ENCODE data around the gene NSRP1.
"Not testable (repeated sequence)": the region's sequence is repeated elsewhere in the genome, so short reads cannot be mapped to it uniquely, and the experiment has no call there.

NSRP1 gene
- 26.7 to 50.3 (median 45.6) reads per million in 4 donors for total RNA-seq

- peak; percentile 68 to 95 (median 83) for DNase-seq
Observed at GRCh38 chr17:30116661-30117551, at the start of gene NSRP1. NSRP1 (plus strand) TSS chr17:30116816; CDS start chr17:30116844, 28 bp downstream.

GRCh38 chr17:30068465-30068864 is 48.2 kb upstream of the NSRP1 start:
- DNase-seq = no peak

- DNase-seq = no peak
Observed at GRCh38 chr17:30074254-30074653, 42.4 kb upstream of the NSRP1 start.

GRCh38 chr17:30074730-30075129 is 41.9 kb upstream of the NSRP1 start:
- DNase-seq = no peak

- no peak for DNase-seq
Observed at GRCh38 chr17:30082773-30083172, 33.8 kb upstream of the NSRP1 start.

- DNase-seq = no peak
Observed at GRCh38 chr17:30084788-30085187, 31.8 kb upstream of the NSRP1 start.

- DNase-seq = no peak
Observed at GRCh38 chr17:30086896-30087295, 29.7 kb upstream of the NSRP1 start.

GRCh38 chr17:30087431-30087830 is 29.2 kb upstream of the NSRP1 start:
- DNase-seq = not testable (repeated sequence)

GRCh38 chr17:30091121-30091670 is 25.4 kb upstream of the NSRP1 start:
- no peak for DNase-seq

GRCh38 chr17:30091771-30092170 is 24.8 kb upstream of the NSRP1 start:
- no peak for DNase-seq

- DNase-seq = no peak
Observed at GRCh38 chr17:30092886-30093285, 23.7 kb upstream of the NSRP1 start.

GRCh38 chr17:30093463-30094147 is 23.0 kb upstream of the NSRP1 start:
- DNase-seq = peak in 3 of 5 donors; percentile 31 to 41 (median 41)

- no peak for DNase-seq
Observed at GRCh38 chr17:30095507-30096244, 20.9 kb upstream of the NSRP1 start.

GRCh38 chr17:30101686-30102390 is 14.8 kb upstream of the NSRP1 start:
- no peak for DNase-seq

- DNase-seq = no peak
Observed at GRCh38 chr17:30103921-30104320, 12.7 kb upstream of the NSRP1 start.

GRCh38 chr17:30104575-30105339 is 11.9 kb upstream of the NSRP1 start:
- peak; percentile 24 to 68 (median 48) for DNase-seq

- no peak for DNase-seq
Observed at GRCh38 chr17:30112794-30113193, 3.8 kb upstream of the NSRP1 start.

GRCh38 chr17:30113213-30113612 is 3.4 kb upstream of the NSRP1 start:
- peak in 1 of 5 donors; percentile 43 for DNase-seq

GRCh38 chr17:30116345-30116660 is 313 bp upstream of the NSRP1 start:
- no peak for DNase-seq

- DNase-seq = no peak
Observed at GRCh38 chr17:30117675-30118081, 1.1 kb downstream of the NSRP1 start.

GRCh38 chr17:30118635-30119034 is 2.0 kb downstream of the NSRP1 start:
- DNase-seq = not testable (repeated sequence)

Measured in T-helper 1 cell (primary cell).